Measurements from ENCODE around the gene FNIP1. TPM values are rescaled to one million over a fixed set of nuclear protein-coding genes. Genes with fewer than 3 reads are reported as not detected.

Gene FNIP1
- total and polyA plus RNA-seq, 2 of the 13 experiments (the other 11 are each of a cell fraction or from before 2014, with no cell fraction given): 10.9 to 29.3 TPM

DNA sequence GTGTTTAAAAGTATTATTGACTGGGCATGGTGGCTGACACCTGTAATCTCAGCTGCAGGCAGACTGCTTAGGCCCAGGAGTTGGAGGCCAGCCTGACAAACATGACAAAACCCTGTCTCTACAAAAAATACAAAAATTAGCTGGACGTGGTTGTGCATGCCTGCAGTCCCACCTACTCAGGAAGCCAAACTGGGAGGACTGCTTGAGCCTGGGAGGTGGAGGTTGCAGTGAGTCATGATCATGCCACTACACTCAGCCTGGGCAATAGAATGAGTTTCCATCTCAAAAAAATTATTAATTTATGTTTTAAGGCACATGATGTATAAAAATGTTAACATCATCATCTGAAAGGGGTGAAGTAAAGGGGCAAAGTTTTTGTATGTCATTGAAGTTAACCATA lies 49.7 kb upstream of the FNIP1 start (continued):
- TF ChIP-seq ZFY (CRISPR knock-in tag; IDR thresholded peaks at IDR 0.05): no peak
- no peak for TF ChIP-seq SPEN (CRISPR knock-in tag; IDR thresholded peaks at IDR 0.05; ENCODE audit: low read depth)
- TF ChIP-seq, protein P1, sequence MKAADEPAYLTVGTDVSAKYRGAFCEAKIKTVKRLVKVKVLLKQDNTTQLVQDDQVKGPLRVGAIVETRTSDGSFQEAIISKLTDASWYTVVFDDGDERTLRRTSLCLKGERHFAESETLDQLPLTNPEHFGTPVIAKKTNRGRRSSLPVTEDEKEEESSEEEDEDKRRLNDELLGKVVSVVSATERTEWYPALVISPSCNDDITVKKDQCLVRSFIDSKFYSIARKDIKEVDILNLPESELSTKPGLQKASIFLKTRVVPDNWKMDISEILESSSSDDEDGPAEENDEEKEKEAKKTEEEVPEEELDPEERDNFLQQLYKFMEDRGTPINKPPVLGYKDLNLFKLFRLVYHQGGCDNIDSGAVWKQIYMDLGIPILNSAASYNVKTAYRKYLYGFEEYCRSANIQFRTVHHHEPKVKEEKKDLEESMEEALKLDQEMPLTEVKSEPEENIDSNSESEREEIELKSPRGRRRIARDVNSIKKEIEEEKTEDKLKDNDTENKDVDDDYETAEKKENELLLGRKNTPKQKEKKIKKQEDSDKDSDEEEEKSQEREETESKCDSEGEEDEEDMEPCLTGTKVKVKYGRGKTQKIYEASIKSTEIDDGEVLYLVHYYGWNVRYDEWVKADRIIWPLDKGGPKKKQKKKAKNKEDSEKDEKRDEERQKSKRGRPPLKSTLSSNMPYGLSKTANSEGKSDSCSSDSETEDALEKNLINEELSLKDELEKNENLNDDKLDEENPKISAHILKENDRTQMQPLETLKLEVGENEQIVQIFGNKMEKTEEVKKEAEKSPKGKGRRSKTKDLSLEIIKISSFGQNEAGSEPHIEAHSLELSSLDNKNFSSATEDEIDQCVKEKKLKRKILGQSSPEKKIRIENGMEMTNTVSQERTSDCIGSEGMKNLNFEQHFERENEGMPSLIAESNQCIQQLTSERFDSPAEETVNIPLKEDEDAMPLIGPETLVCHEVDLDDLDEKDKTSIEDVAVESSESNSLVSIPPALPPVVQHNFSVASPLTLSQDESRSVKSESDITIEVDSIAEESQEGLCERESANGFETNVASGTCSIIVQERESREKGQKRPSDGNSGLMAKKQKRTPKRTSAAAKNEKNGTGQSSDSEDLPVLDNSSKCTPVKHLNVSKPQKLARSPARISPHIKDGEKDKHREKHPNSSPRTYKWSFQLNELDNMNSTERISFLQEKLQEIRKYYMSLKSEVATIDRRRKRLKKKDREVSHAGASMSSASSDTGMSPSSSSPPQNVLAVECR (CRISPR knock-in tag; IDR thresholded peaks at IDR 0.05; ENCODE audit: borderline replicate concordance): no peak
- TF ChIP-seq SUZ12 (IDR thresholded peaks at IDR 0.05; ENCODE audit: low read depth, low read length): no peak
- no peak for TF ChIP-seq ZNF747 (CRISPR knock-in tag; IDR thresholded peaks at IDR 0.05; ENCODE audit: borderline replicate concordance)
- TF ChIP-seq, protein P2, sequence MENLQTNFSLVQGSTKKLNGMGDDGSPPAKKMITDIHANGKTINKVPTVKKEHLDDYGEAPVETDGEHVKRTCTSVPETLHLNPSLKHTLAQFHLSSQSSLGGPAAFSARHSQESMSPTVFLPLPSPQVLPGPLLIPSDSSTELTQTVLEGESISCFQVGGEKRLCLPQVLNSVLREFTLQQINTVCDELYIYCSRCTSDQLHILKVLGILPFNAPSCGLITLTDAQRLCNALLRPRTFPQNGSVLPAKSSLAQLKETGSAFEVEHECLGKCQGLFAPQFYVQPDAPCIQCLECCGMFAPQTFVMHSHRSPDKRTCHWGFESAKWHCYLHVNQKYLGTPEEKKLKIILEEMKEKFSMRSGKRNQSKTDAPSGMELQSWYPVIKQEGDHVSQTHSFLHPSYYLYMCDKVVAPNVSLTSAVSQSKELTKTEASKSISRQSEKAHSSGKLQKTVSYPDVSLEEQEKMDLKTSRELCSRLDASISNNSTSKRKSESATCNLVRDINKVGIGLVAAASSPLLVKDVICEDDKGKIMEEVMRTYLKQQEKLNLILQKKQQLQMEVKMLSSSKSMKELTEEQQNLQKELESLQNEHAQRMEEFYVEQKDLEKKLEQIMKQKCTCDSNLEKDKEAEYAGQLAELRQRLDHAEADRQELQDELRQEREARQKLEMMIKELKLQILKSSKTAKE (CRISPR knock-in tag; IDR thresholded peaks at IDR 0.05; ENCODE audit: borderline replicate concordance): no peak
- TF ChIP-seq ZZZ3 (CRISPR knock-in tag; IDR thresholded peaks at IDR 0.05; ENCODE audit: borderline replicate concordance): no peak
- TF ChIP-seq ZFAT (CRISPR knock-in tag; conservative IDR thresholded peaks at IDR 0.05): no peak
- TF ChIP-seq ZNF558 (CRISPR knock-in tag; IDR thresholded peaks at IDR 0.05; ENCODE audit: borderline replicate concordance): no peak

Data from HepG2 (cell line).